Endothelial cell (in vitro differentiated cells): Measurements from ENCODE around the gene RTL1. TPM values are rescaled to one million over a fixed set of nuclear protein-coding genes. Genes with fewer than 3 reads are reported as not detected.

Experiments used
- DNase-seq: peaks from one replicate; pipeline ENCODE4 v3.0.0; 2021; ENCODE audit warnings: low spot score
- H3K27ac Mint-ChIP-seq: one replicate; pipeline ENCODE4 v1.8.0; 2021; ENCODE audit warnings: mixed read lengths, inconsistent platforms; ENCODE audit not compliant: unreplicated experiment
- H3K27me3 Mint-ChIP-seq: one replicate; pipeline ENCODE4 v1.8.0; 2021; ENCODE audit warnings: mild to moderate bottlenecking, moderate library complexity, mixed read lengths, inconsistent platforms; ENCODE audit not compliant: unreplicated experiment
- H3K36me3 Mint-ChIP-seq: one replicate; pipeline ENCODE4 v1.8.0; 2021; ENCODE audit warnings: mild to moderate bottlenecking, low read depth, mixed read lengths, inconsistent platforms; ENCODE audit not compliant: unreplicated experiment
- H3K4me1 Mint-ChIP-seq: one replicate; pipeline ENCODE4 v1.8.0; 2021; ENCODE audit warnings: mild to moderate bottlenecking, mixed read lengths, inconsistent platforms; ENCODE audit not compliant: unreplicated experiment
- H3K4me3 Mint-ChIP-seq: one replicate; pipeline ENCODE4 v1.8.0; 2021; ENCODE audit warnings: mild to moderate bottlenecking, mixed read lengths, inconsistent platforms; ENCODE audit not compliant: unreplicated experiment
- H3K9me3 Mint-ChIP-seq: one replicate; pipeline ENCODE4 v1.8.0; 2021; ENCODE audit warnings: mixed read lengths, inconsistent platforms; ENCODE audit not compliant: unreplicated experiment
- CTCF ChIP-seq: fragments of 200-600 bp; sonication (generic); IDR thresholded peaks from one replicate; pipeline ENCODE4 v1.5.0; 2021; ENCODE audit warnings: antibody characterized with exemption; ENCODE audit not compliant: unreplicated experiment
- total RNA-seq: library from RNA; stranded (reverse); fragmentation: NEBNext Ultra II Directional; extraction: Animal tissue kit (Norgen Biotek cat#: 25700); gene quantifications from one replicate; pipeline ENCODE4 v1.2.1, GENCODE V29; 2021; ENCODE audit not compliant: unreplicated experiment

RTL1 gene
- total RNA-seq, 1 donor from 2014 or later: 0.18 TPM

DNA sequence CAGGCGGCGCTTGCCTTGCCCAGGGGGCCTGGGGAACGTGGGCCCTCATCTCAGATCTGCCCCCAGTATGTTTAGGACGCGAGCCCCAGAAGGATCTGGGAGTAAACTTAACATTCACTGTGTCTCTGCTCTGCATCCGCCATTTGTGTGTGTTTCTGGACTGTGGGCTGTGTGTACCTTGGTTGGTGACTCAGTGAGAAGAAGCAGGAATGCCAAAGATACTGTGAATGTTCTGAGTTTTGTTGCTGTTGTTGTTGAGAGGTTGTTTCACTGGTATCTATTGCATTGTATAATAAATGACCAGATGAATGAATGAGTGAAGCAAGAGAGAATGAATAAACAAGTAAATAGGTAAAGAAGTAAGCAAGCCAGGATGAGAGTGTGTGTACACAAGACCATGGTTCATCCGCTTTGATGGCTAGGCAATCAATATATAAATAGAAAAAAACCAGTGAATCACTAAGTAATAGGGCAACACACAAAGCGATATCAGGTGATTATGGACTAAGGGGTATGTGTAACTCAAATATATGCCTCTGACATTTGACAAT is 57.1 kb downstream of the RTL1 start:
- H3K4me1 Mint-ChIP-seq: peaks cover 22% of the 10 kb centered on the region
- no peak overlapping the region for H3K4me3 Mint-ChIP-seq
- DNase-seq: no peak
- no peaks in the 10 kb centered on the region for H3K9me3 Mint-ChIP-seq
- no peaks in the 10 kb centered on the region for H3K27me3 Mint-ChIP-seq
- no peak for TF ChIP-seq CTCF
- H3K36me3 Mint-ChIP-seq: no peaks in the 10 kb centered on the region
- H3K27ac Mint-ChIP-seq: no peak overlapping the region

DNA sequence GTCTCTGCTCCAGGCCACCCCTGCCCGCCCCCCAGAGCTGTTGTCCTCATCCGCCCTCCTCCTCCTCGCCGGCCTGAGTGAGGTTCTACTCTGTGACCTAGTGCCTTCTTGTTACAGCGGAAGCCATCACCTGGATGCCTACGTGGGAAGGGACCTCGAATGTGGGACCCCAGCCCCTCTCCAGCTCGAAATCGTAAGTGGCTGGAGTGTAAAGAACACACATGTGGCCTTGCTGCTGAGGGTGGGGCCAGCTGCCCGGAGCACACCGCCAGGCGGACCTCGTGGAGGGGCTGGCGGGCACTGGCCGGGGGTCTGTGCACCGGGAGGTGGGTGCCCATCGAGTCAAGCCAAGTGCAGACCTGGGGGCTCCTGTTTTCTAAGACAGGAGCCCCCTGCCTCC is 58.2 kb downstream of the RTL1 start:
- H3K9me3 Mint-ChIP-seq: no peaks in the 10 kb centered on the region
- no peak overlapping the region for H3K4me3 Mint-ChIP-seq
- H3K27ac Mint-ChIP-seq: no peak overlapping the region
- H3K36me3 Mint-ChIP-seq: no peaks in the 10 kb centered on the region
- H3K27me3 Mint-ChIP-seq: peaks cover 3% of the 10 kb centered on the region
- TF ChIP-seq CTCF: no peak
- peaks cover 29% of the 10 kb centered on the region for H3K4me1 Mint-ChIP-seq
- DNase-seq: no peak

- H3K27ac Mint-ChIP-seq: no peak overlapping the region
- H3K4me3 Mint-ChIP-seq: no peak overlapping the region
- H3K4me1 Mint-ChIP-seq: peaks cover 29% of the 10 kb centered on the region
- H3K9me3 Mint-ChIP-seq: no peaks in the 10 kb centered on the region
- no peak for TF ChIP-seq CTCF
- DNase-seq: no peak
- no peaks in the 10 kb centered on the region for H3K36me3 Mint-ChIP-seq
- peaks cover 3% of the 10 kb centered on the region for H3K27me3 Mint-ChIP-seq
Measured at GRCh38 chr14:100844846-100845245, 58.7 kb downstream of the RTL1 start.

- no peak overlapping the region for H3K4me3 Mint-ChIP-seq
- no peaks in the 10 kb centered on the region for H3K9me3 Mint-ChIP-seq
- peaks cover 3% of the 10 kb centered on the region for H3K27me3 Mint-ChIP-seq
- no peak overlapping the region for H3K27ac Mint-ChIP-seq
- no peak for TF ChIP-seq CTCF
- no peaks in the 10 kb centered on the region for H3K36me3 Mint-ChIP-seq
- no peak for DNase-seq
- H3K4me1 Mint-ChIP-seq: peaks cover 29% of the 10 kb centered on the region
Measured at GRCh38 chr14:100844421-100844820, 59.1 kb downstream of the RTL1 start.

DNA sequence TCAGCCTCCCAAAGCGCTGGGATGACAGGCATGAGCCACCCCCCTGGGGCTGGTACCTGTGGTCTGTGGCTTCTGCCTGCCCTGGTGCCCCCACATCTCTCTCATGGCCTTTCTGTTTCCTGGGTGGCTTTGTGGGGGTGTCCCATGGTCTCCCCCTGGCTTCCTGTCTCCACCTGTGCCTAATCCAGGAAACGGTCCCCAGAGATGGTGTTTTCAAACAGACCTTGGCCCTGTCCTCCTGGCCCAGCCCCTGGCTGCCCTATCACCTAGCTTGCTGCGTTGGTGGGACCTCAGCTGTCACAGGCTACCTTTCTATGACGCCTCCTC is 59.5 kb downstream of the RTL1 start:
- no peak for DNase-seq
- Mint-ChIP-seq H3K9me3 (no peaks in the 10 kb centered on the region), H3K36me3 (no peaks in the 10 kb centered on the region), H3K27me3 (peaks cover 4% of the 10 kb centered on the region), H3K4me1 (peaks cover 33% of the 10 kb centered on the region), H3K4me3 (no peak overlapping the region), H3K27ac (no peak overlapping the region)
- TF ChIP-seq CTCF: no peak
